ENCODE results near the gene MRPL21.

MRPL21 gene

GRCh38 chr11:68914761-68915160, 11.1 kb upstream of the MRPL21 start:
- in situ Hi-C loops (cut with HindIII; ENCODE audit: low pct_unique_long_range_greater_than_20kb, low sequenced_read_pairs) = no loop called here
- no peak for DNase-seq (ENCODE audit: low read depth in 1 of 2, low spot score in 1 of 2)
- TF ChIP-seq JUND (IDR thresholded peaks at IDR 0.05; ENCODE audit: low read depth) = no peak

- in situ Hi-C loops (cut with HindIII; ENCODE audit: low pct_unique_long_range_greater_than_20kb, low sequenced_read_pairs) = no loop called here
- DNase-seq (ENCODE audit: low read depth in 1 of 2, low spot score in 1 of 2) = no peak
- TF ChIP-seq JUND (IDR thresholded peaks at IDR 0.05; ENCODE audit: low read depth) = no peak
These were observed 9.6 kb upstream of the MRPL21 start for GRCh38 chr11:68913188-68913587.

- DNase-seq (ENCODE audit: low read depth in 1 of 2, low spot score in 1 of 2) = no peak
- TF ChIP-seq JUND (IDR thresholded peaks at IDR 0.05; ENCODE audit: low read depth) = no peak
- in situ Hi-C loops (cut with HindIII; ENCODE audit: low pct_unique_long_range_greater_than_20kb, low sequenced_read_pairs) = no loop called here
These were observed 8.6 kb upstream of the MRPL21 start for GRCh38 chr11:68912254-68912653.

- in situ Hi-C loops (cut with HindIII; ENCODE audit: low pct_unique_long_range_greater_than_20kb, low sequenced_read_pairs) = no loop called here
- no peak for TF ChIP-seq JUND (IDR thresholded peaks at IDR 0.05; ENCODE audit: low read depth)
- no peak for DNase-seq (ENCODE audit: low read depth in 1 of 2, low spot score in 1 of 2)
These were observed 8.1 kb upstream of the MRPL21 start for GRCh38 chr11:68911731-68912130.

GRCh38 chr11:68910965-68911364, 7.3 kb upstream of the MRPL21 start:
- in situ Hi-C loops (cut with HindIII; ENCODE audit: low pct_unique_long_range_greater_than_20kb, low sequenced_read_pairs) = no loop called here
- TF ChIP-seq JUND (IDR thresholded peaks at IDR 0.05; ENCODE audit: low read depth) = no peak
- DNase-seq (ENCODE audit: low read depth in 1 of 2, low spot score in 1 of 2) = no peak

GRCh38 chr11:68908273-68908672, 4.6 kb upstream of the MRPL21 start:
- in situ Hi-C loops (cut with HindIII; ENCODE audit: low pct_unique_long_range_greater_than_20kb, low sequenced_read_pairs) = no loop called here
- no peak for DNase-seq (ENCODE audit: low read depth in 1 of 2, low spot score in 1 of 2)
- no peak for TF ChIP-seq JUND (IDR thresholded peaks at IDR 0.05; ENCODE audit: low read depth)

- DNase-seq (ENCODE audit: low read depth in 1 of 2, low spot score in 1 of 2) = peak; percentile 55 to 74
- in situ Hi-C loops (cut with HindIII; ENCODE audit: low pct_unique_long_range_greater_than_20kb, low sequenced_read_pairs) = no loop called here
- TF ChIP-seq JUND (IDR thresholded peaks at IDR 0.05; ENCODE audit: low read depth) = no peak
These were observed 2.1 kb upstream of the MRPL21 start for GRCh38 chr11:68905421-68906360.

GRCh38 chr11:68904248-68904847, 716 bp upstream of the MRPL21 start:
- in situ Hi-C loops (cut with HindIII; ENCODE audit: low pct_unique_long_range_greater_than_20kb, low sequenced_read_pairs) = no loop called here
- no peak for TF ChIP-seq JUND (IDR thresholded peaks at IDR 0.05; ENCODE audit: low read depth)
- peak; percentile 23 to 64 for DNase-seq (ENCODE audit: low read depth in 1 of 2, low spot score in 1 of 2)

GRCh38 chr11:68900835-68901381, 2.7 kb downstream of the MRPL21 start:
- in situ Hi-C loops (cut with HindIII; ENCODE audit: low pct_unique_long_range_greater_than_20kb, low sequenced_read_pairs) = no loop called here
- no peak for DNase-seq (ENCODE audit: low read depth in 1 of 2, low spot score in 1 of 2)
- no peak for TF ChIP-seq JUND (IDR thresholded peaks at IDR 0.05; ENCODE audit: low read depth)

- no peak for DNase-seq (ENCODE audit: low read depth in 1 of 2, low spot score in 1 of 2)
- TF ChIP-seq JUND (IDR thresholded peaks at IDR 0.05; ENCODE audit: low read depth) = no peak
- in situ Hi-C loops (cut with HindIII; ENCODE audit: low pct_unique_long_range_greater_than_20kb, low sequenced_read_pairs) = no loop called here
These were observed 6.2 kb downstream of the MRPL21 start for GRCh38 chr11:68897441-68897840.

GRCh38 chr11:68896171-68896959, 7.3 kb downstream of the MRPL21 start:
- in situ Hi-C loops (cut with HindIII; ENCODE audit: low pct_unique_long_range_greater_than_20kb, low sequenced_read_pairs) = no loop called here
- no peak for DNase-seq (ENCODE audit: low read depth in 1 of 2, low spot score in 1 of 2)
- TF ChIP-seq JUND (IDR thresholded peaks at IDR 0.05; ENCODE audit: low read depth) = no peak

GRCh38 chr11:68893282-68893681, 10.3 kb downstream of the MRPL21 start:
- in situ Hi-C loops (cut with HindIII; ENCODE audit: low pct_unique_long_range_greater_than_20kb, low sequenced_read_pairs) = no loop called here
- DNase-seq (ENCODE audit: low read depth in 1 of 2, low spot score in 1 of 2) = no peak
- no peak for TF ChIP-seq JUND (IDR thresholded peaks at IDR 0.05; ENCODE audit: low read depth)
